GM12891 (cell line): Measurements from ENCODE around the gene ILK.

Experiments used
- DNase-seq: peaks from one replicate; pipeline ENCODE4 v3.0.0; 2011; ENCODE audit warnings: low spot score; ENCODE audit not compliant: insufficient read length
- FAIRE-seq: peaks from 2 replicates; lab custom pipeline; 2011; peaks lifted over from hg19 to GRCh38; lab: Jason Lieb, UNC
- PAX5 ChIP-seq: IDR thresholded peaks from 2 replicates; pipeline ENCODE4 v1.6.1; 2011; ENCODE audit warnings: low read length, moderate library complexity, mild to moderate bottlenecking; ENCODE audit not compliant: insufficient read depth, severe bottlenecking
- POLR2A ChIP-seq: IDR thresholded peaks from 2 replicates; pipeline ENCODE4 v1.6.1; 2011; ENCODE audit warnings: low read depth, low read length, control low read depth
- POLR2AphosphoS5 ChIP-seq: IDR thresholded peaks from 2 replicates; pipeline ENCODE4 v1.6.1; 2011; ENCODE audit warnings: low read depth, low read length, control low read depth
- POU2F2 ChIP-seq: IDR thresholded peaks from 2 replicates; pipeline ENCODE4 v1.6.1; 2011; ENCODE audit warnings: low read depth, mild to moderate bottlenecking, control low read depth, low read length, moderate library complexity
- SPI1 ChIP-seq: IDR thresholded peaks from 2 replicates; pipeline ENCODE4 v1.6.1; 2011; ENCODE audit warnings: low read depth, low read length, control low read depth
- TAF1 ChIP-seq: IDR thresholded peaks from 2 replicates; pipeline ENCODE4 v1.6.1; 2011; ENCODE audit warnings: low read depth, low read length, control low read depth

The ILK gene

GRCh38 chr11:6646071-6646470 lies 42.5 kb downstream of the ILK start:
- FAIRE-seq = peak; percentile 20
- no peak for DNase-seq
- TF ChIP-seq PAX5 (no peak), POU2F2 (no peak), POLR2A (no peak), POLR2AphosphoS5 (no peak), SPI1 (no peak), TAF1 (no peak)

- DNase-seq (no peak), FAIRE-seq (no peak)
- TF ChIP-seq PAX5 = no peak
- TF ChIP-seq POU2F2 = no peak
- no peak for TF ChIP-seq SPI1
- TF ChIP-seq POLR2A = no peak
- no peak for TF ChIP-seq POLR2AphosphoS5
- TF ChIP-seq TAF1 = no peak
Observed at GRCh38 chr11:6646576-6646917, 43.0 kb downstream of the ILK start.

- FAIRE-seq (peak; percentile 91), DNase-seq (peak; percentile 61)
- TF ChIP-seq POU2F2 (0 out of 2 replicates have a peak, but pooled peaks have one; percentile 10), PAX5 (no peak), POLR2A (no peak), SPI1 (peak; percentile 98), POLR2AphosphoS5 (no peak), TAF1 (no peak)
Observed at GRCh38 chr11:6646918-6647679, 43.5 kb downstream of the ILK start.

GRCh38 chr11:6647836-6648235 lies 44.3 kb downstream of the ILK start:
- no peak for DNase-seq
- TF ChIP-seq SPI1 (no peak), POLR2AphosphoS5 (no peak), PAX5 (no peak), TAF1 (no peak), POLR2A (no peak), POU2F2 (no peak)
- no peak for FAIRE-seq

- FAIRE-seq (no peak), DNase-seq (no peak)
- TF ChIP-seq TAF1 (no peak), SPI1 (peak; percentile 35; the same call in 1 of the 2 replicates)
Observed at GRCh38 chr11:6648501-6648900, 44.9 kb downstream of the ILK start.

GRCh38 chr11:6650104-6650503 lies 46.5 kb downstream of the ILK start:
- FAIRE-seq (no peak), DNase-seq (no peak)
- no peak for TF ChIP-seq PAX5
- TF ChIP-seq TAF1 = no peak
- TF ChIP-seq POLR2AphosphoS5 = no peak
- no peak for TF ChIP-seq POU2F2

- no peak for TF ChIP-seq TAF1
- no peak for TF ChIP-seq POU2F2
- TF ChIP-seq POLR2A = no peak
- DNase-seq (no peak), FAIRE-seq (no peak)
Observed at GRCh38 chr11:6650980-6651379, 47.4 kb downstream of the ILK start.

GRCh38 chr11:6652182-6652581 lies 48.6 kb downstream of the ILK start:
- TF ChIP-seq POU2F2 = no peak
- TF ChIP-seq POLR2AphosphoS5 = no peak
- TF ChIP-seq POLR2A = no peak
- TF ChIP-seq SPI1 = no peak
- TF ChIP-seq PAX5 = no peak
- no peak for TF ChIP-seq TAF1
- DNase-seq = no peak
- FAIRE-seq = no peak

GRCh38 chr11:6653097-6653496 lies 49.5 kb downstream of the ILK start:
- no peak for FAIRE-seq
- TF ChIP-seq POLR2AphosphoS5 (no peak), POLR2A (no peak), TAF1 (no peak), PAX5 (no peak), POU2F2 (no peak), SPI1 (no peak)
- no peak for DNase-seq

- no peak for DNase-seq
- TF ChIP-seq POLR2A (no peak), SPI1 (no peak), POU2F2 (no peak), PAX5 (no peak)
- no peak for FAIRE-seq
Observed at GRCh38 chr11:6653656-6654055, 50.1 kb downstream of the ILK start.
